Vagina (tissue), 2 donors: ENCODE measurements around the gene STAT4.

Experiments used
- CTCF ChIP-seq, 3 experiments: fragments of 450-650 bp in 2 of 3; fragments of 200-600 bp in 1 of 3; sonication (generic) in 1 of 3; IDR thresholded peaks; one replicate each; pipeline ENCODE4 v1.5.1; 2017 to 2019; ENCODE audit warnings: antibody characterized with exemption in 3 of 3, mild to moderate bottlenecking in 2 of 3, moderate library complexity in 2 of 3
- POLR2AphosphoS5 ChIP-seq, 2 donors: sonication (generic); formaldehyde crosslinking; IDR thresholded peaks; one replicate each; pipeline ENCODE4 v1.9.0; 2017; ENCODE audit warnings: antibody characterized with exemption in 2 of 2, mild to moderate bottlenecking in 2 of 2, low read depth in 1 of 2; ENCODE audit not compliant: insufficient read depth in 1 of 2

- no peak for TF ChIP-seq POLR2AphosphoS5 (IDR thresholded peaks at IDR 0.05; ENCODE audit: insufficient read depth in 1 of 2, low read depth in 1 of 2)
- no peak for TF ChIP-seq CTCF (IDR thresholded peaks at IDR 0.05)
Observed at GRCh38 chr2:191166756-191167445, 16.1 kb upstream of the STAT4 start.
